SK-N-SH treated with all-trans-retinoic acid at 6 μM for 48 hours (cell line): Measurements from ENCODE around the gene HS3ST4.

ENCODE experiments used
- ATAC-seq: fragments of 200-7000 bp; cut with Tn5 transposase; 3 replicates; pipeline ENCODE4 v1.9.1; 2020; ENCODE audit warnings: mild to moderate bottlenecking, moderate library complexity
- ARNTL ChIP-seq: fragments of 450-650 bp; formaldehyde crosslinking; IDR thresholded peaks from 2 replicates; pipeline ENCODE4 v1.5.0; 2020; ENCODE audit warnings: low read depth, mild to moderate bottlenecking, moderate library complexity, borderline replicate concordance
- BACH2 ChIP-seq: fragments of 250-450 bp; sonication (Bioruptor Pico); IDR thresholded peaks from 2 replicates; pipeline ENCODE4 v1.9.0; 2021; ENCODE audit warnings: mild to moderate bottlenecking, borderline replicate concordance
- CREB5 ChIP-seq: fragments of 250-450 bp; sonication (Bioruptor Pico); IDR thresholded peaks from 2 replicates; pipeline ENCODE4 v1.5.1; 2020; ENCODE audit warnings: low read depth, mild to moderate bottlenecking, moderate library complexity
- ESRRG ChIP-seq: fragments of 250-450 bp; sonication (Bioruptor Pico); IDR thresholded peaks from 2 replicates; pipeline ENCODE4 v1.6.1; 2021; ENCODE audit warnings: mild to moderate bottlenecking
- GLIS3 ChIP-seq: fragments of 250-450 bp; sonication (Bioruptor Pico); IDR thresholded peaks from 2 replicates; pipeline ENCODE4 v1.5.0; 2020; ENCODE audit warnings: mild to moderate bottlenecking, moderate library complexity
- ISL1 ChIP-seq: fragments of 250-450 bp; sonication (Bioruptor Pico); IDR thresholded peaks from 2 replicates; pipeline ENCODE4 v2.1.2; 2022; ENCODE audit warnings: mild to moderate bottlenecking, moderate library complexity
- OSR1 ChIP-seq: fragments of 250-450 bp; sonication (Bioruptor Pico); IDR thresholded peaks from 2 replicates; pipeline ENCODE4 v1.8.0; 2022; ENCODE audit warnings: moderate library complexity, mild to moderate bottlenecking, inconsistent platforms
- PATZ1 ChIP-seq: fragments of 250-450 bp; sonication (Bioruptor Pico); IDR thresholded peaks from 2 replicates; pipeline ENCODE4 v1.8.0; 2020; ENCODE audit warnings: mild to moderate bottlenecking, moderate library complexity, borderline replicate concordance
- POU6F1 ChIP-seq: fragments of 250-450 bp; sonication (Bioruptor Pico); IDR thresholded peaks from 2 replicates; pipeline ENCODE4 v1.8.0; 2021; ENCODE audit warnings: low read depth, mild to moderate bottlenecking, moderate library complexity, borderline replicate concordance
- PPARA ChIP-seq: fragments of 250-450 bp; sonication (Bioruptor Pico); IDR thresholded peaks from 2 replicates; pipeline ENCODE4 v1.5.0; 2020; ENCODE audit warnings: mild to moderate bottlenecking, borderline replicate concordance
- RARB ChIP-seq: fragments of 250-450 bp; sonication (Bioruptor Pico); IDR thresholded peaks from 2 replicates; pipeline ENCODE4 v1.8.0; 2021; ENCODE audit warnings: mild to moderate bottlenecking, moderate library complexity
- TCF4 ChIP-seq: fragments of 250-450 bp; sonication (Bioruptor Pico); IDR thresholded peaks from 2 replicates; pipeline ENCODE4 v1.8.0; 2021; ENCODE audit warnings: mild to moderate bottlenecking, moderate library complexity, borderline replicate concordance
- TOX ChIP-seq: fragments of 250-450 bp; sonication (Bioruptor Pico); IDR thresholded peaks from 2 replicates; pipeline ENCODE4 v1.8.0; 2021; ENCODE audit warnings: mild to moderate bottlenecking, moderate library complexity, borderline replicate concordance
- ZC3H10 ChIP-seq: fragments of 250-450 bp; sonication (Bioruptor Pico); IDR thresholded peaks from 2 replicates; pipeline ENCODE4 v1.5.1; 2021; ENCODE audit warnings: mild to moderate bottlenecking, moderate library complexity
- ZFP3 ChIP-seq: fragments of 250-450 bp; sonication (Bioruptor Pico); IDR thresholded peaks from 2 replicates; pipeline ENCODE4 v1.5.0; 2020; ENCODE audit warnings: mild to moderate bottlenecking, moderate library complexity
- ZFP30 ChIP-seq: fragments of 450-650 bp; formaldehyde crosslinking; IDR thresholded peaks from 2 replicates; pipeline ENCODE4 v1.5.0; 2022; ENCODE audit warnings: mild to moderate bottlenecking, moderate library complexity
- ZNF565 ChIP-seq: fragments of 450-650 bp; formaldehyde crosslinking; conservative IDR thresholded peaks from 2 replicates; pipeline ENCODE4 v1.5.0; 2020; ENCODE audit warnings: low read depth, mild to moderate bottlenecking, moderate library complexity
- ZNF70 ChIP-seq: fragments of 450-650 bp; formaldehyde crosslinking; IDR thresholded peaks from 2 replicates; pipeline ENCODE4 v1.5.0; 2020; ENCODE audit warnings: mild to moderate bottlenecking, moderate library complexity
- ZNF8 ChIP-seq: fragments of 450-650 bp; formaldehyde crosslinking; IDR thresholded peaks from 2 replicates; pipeline ENCODE4 v1.5.0; 2020; ENCODE audit warnings: mild to moderate bottlenecking, moderate library complexity
- TF ChIP-seq, protein P1 (sequence below): fragments of 250-450 bp; sonication (Bioruptor Pico); IDR thresholded peaks from 2 replicates; pipeline ENCODE4 v1.5.1; 2021; ENCODE audit warnings: mild to moderate bottlenecking, moderate library complexity
- TF ChIP-seq, protein P2 (sequence below): fragments of 250-450 bp; sonication (Bioruptor Pico); IDR thresholded peaks from 2 replicates; pipeline ENCODE4 v1.5.0; 2020; ENCODE audit warnings: mild to moderate bottlenecking, moderate library complexity

Gene HS3ST4

DNA sequence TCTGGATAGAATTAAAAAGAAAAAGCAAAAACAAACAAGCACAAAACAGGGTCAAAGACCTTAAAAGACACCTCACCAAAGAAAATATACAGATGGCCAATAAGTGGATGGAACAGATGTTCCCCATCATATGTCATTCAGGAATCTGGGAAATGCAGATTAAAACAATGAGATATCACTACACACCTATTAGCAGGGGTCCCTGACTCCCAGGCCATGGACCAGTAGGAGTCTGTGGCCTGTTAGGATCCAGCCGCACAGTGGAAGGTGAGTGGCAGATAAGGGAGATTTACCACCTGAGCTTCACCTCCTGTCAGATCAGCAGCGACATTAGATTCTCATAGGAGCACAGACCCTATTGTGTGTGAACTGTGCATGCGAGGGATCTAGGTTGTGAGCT, 167.9 kb downstream of the HS3ST4 start (continued):
- TF ChIP-seq TOX (CRISPR knock-in tag) (no peak), ZFP3 (CRISPR knock-in tag) (no peak)

DNA sequence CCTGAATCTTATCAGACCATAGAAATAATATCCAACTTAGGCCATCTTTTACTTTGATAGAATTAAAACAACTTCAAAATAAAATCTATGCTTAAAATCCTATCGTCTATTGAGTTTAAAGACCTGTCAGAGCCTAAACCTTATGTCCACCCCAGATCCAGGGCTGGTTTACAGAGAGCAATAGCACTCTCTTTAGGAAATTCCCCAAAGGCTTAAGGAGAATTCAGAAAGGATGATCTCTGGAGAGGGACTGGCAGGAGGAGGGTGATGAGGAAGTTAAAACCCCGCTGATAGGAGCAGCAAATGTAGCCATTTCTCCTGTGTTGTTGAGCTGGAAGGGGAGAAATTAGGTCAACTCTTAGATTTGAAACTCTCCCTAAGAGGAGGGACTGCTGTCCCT, 175.3 kb downstream of the HS3ST4 start:
- ATAC-seq, result no peak
- no peak for TF ChIP-seq GLIS3 (CRISPR knock-in tag)
- TF ChIP-seq TCF4 (CRISPR knock-in tag), result no peak
- TF ChIP-seq PATZ1, result no peak
- TF ChIP-seq TOX (CRISPR knock-in tag), result no peak
- no peak for TF ChIP-seq ISL1
- no peak for TF ChIP-seq ZNF8 (CRISPR knock-in tag)
- no peak for TF ChIP-seq OSR1 (CRISPR knock-in tag)
- no peak for TF ChIP-seq BACH2 (CRISPR knock-in tag)
- TF ChIP-seq ZNF70 (CRISPR knock-in tag), result no peak
- TF ChIP-seq ESRRG (CRISPR knock-in tag), result no peak
- no peak for TF ChIP-seq ZC3H10 (CRISPR knock-in tag)
- TF ChIP-seq ZFP30 (CRISPR knock-in tag), result no peak
- TF ChIP-seq, protein P1, sequence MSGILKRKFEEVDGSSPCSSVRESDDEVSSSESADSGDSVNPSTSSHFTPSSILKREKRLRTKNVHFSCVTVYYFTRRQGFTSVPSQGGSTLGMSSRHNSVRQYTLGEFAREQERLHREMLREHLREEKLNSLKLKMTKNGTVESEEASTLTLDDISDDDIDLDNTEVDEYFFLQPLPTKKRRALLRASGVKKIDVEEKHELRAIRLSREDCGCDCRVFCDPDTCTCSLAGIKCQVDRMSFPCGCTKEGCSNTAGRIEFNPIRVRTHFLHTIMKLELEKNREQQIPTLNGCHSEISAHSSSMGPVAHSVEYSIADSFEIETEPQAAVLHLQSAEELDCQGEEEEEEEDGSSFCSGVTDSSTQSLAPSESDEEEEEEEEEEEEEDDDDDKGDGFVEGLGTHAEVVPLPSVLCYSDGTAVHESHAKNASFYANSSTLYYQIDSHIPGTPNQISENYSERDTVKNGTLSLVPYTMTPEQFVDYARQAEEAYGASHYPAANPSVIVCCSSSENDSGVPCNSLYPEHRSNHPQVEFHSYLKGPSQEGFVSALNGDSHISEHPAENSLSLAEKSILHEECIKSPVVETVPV, result no peak
- TF ChIP-seq ARNTL, result no peak
- no peak for TF ChIP-seq POU6F1 (CRISPR knock-in tag)
- no peak for TF ChIP-seq ZNF565 (CRISPR knock-in tag)
- no peak for TF ChIP-seq RARB (CRISPR knock-in tag)
- TF ChIP-seq CREB5, result no peak

GRCh38 chr16:25868106-25868505, 176.3 kb downstream of the HS3ST4 start:
- no peak for ATAC-seq
- TF ChIP-seq ZNF565 (CRISPR knock-in tag) (no peak), PATZ1 (no peak)
- TF ChIP-seq, all 23 proteins: peak for 0

GRCh38 chr16:25868706-25869370, 177.1 kb downstream of the HS3ST4 start:
- ATAC-seq, result no peak
- TF ChIP-seq ZFP30 (CRISPR knock-in tag), result no peak
- TF ChIP-seq ISL1, result no peak
- TF ChIP-seq BACH2 (CRISPR knock-in tag), result no peak
- TF ChIP-seq, protein P1, result no peak
- no peak for TF ChIP-seq GLIS3 (CRISPR knock-in tag)
- no peak for TF ChIP-seq CREB5
- no peak for TF ChIP-seq ZNF70 (CRISPR knock-in tag)
- no peak for TF ChIP-seq ZNF8 (CRISPR knock-in tag)
- no peak for TF ChIP-seq PPARA
- no peak for TF ChIP-seq ARNTL
- TF ChIP-seq, protein P2, sequence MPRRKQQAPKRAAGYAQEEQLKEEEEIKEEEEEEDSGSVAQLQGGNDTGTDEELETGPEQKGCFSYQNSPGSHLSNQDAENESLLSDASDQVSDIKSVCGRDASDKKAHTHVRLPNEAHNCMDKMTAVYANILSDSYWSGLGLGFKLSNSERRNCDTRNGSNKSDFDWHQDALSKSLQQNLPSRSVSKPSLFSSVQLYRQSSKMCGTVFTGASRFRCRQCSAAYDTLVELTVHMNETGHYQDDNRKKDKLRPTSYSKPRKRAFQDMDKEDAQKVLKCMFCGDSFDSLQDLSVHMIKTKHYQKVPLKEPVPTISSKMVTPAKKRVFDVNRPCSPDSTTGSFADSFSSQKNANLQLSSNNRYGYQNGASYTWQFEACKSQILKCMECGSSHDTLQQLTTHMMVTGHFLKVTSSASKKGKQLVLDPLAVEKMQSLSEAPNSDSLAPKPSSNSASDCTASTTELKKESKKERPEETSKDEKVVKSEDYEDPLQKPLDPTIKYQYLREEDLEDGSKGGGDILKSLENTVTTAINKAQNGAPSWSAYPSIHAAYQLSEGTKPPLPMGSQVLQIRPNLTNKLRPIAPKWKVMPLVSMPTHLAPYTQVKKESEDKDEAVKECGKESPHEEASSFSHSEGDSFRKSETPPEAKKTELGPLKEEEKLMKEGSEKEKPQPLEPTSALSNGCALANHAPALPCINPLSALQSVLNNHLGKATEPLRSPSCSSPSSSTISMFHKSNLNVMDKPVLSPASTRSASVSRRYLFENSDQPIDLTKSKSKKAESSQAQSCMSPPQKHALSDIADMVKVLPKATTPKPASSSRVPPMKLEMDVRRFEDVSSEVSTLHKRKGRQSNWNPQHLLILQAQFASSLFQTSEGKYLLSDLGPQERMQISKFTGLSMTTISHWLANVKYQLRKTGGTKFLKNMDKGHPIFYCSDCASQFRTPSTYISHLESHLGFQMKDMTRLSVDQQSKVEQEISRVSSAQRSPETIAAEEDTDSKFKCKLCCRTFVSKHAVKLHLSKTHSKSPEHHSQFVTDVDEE (CRISPR knock-in tag), result no peak
